Mucosa of stomach (tissue), 1 donor: ENCODE measurements around the gene ATG7.

Experiments used
- H3K27me3 ChIP-seq: one replicate; pipeline ENCODE4 v1.7.0; 2013; ENCODE audit warnings: mild to moderate bottlenecking, low read length; ENCODE audit not compliant: control insufficient read depth, insufficient read depth
- H3K36me3 ChIP-seq: one replicate; pipeline ENCODE4 v1.7.0; 2013; ENCODE audit warnings: low read length; ENCODE audit not compliant: control insufficient read depth, insufficient read depth
- H3K4me1 ChIP-seq: one replicate; pipeline ENCODE4 v1.7.0; 2013; ENCODE audit warnings: mild to moderate bottlenecking, low read length; ENCODE audit not compliant: control insufficient read depth, insufficient read depth
- H3K4me3 ChIP-seq: one replicate; pipeline ENCODE4 v1.7.0; 2013; ENCODE audit warnings: low read length
- H3K9ac ChIP-seq: one replicate; pipeline ENCODE4 v1.7.0; 2013; ENCODE audit warnings: mild to moderate bottlenecking, low read length, moderate library complexity
- H3K9me3 ChIP-seq: one replicate; pipeline ENCODE4 v1.7.0; 2013; ENCODE audit warnings: mild to moderate bottlenecking, low read length, moderate library complexity; ENCODE audit not compliant: control insufficient read depth
- donor health status: Pancreatic carcinoma.

Gene ATG7

GRCh38 chr3:11606090-11606784 is 334.0 kb downstream of the ATG7 start:
- no peaks in the 10 kb centered on the region for H3K9me3 ChIP-seq
- no peak overlapping the region for H3K9ac ChIP-seq
- no peaks in the 10 kb centered on the region for H3K27me3 ChIP-seq
- H3K36me3 ChIP-seq, result no peaks in the 10 kb centered on the region
- peaks cover 27% of the 10 kb centered on the region for H3K4me1 ChIP-seq
- no peak overlapping the region for H3K4me3 ChIP-seq

GRCh38 chr3:11606865-11607440 is 334.8 kb downstream of the ATG7 start:
- Histone ChIP-seq H3K9ac (no peak overlapping the region), H3K9me3 (no peaks in the 10 kb centered on the region), H3K4me1 (peaks cover 21% of the 10 kb centered on the region), H3K4me3 (no peak overlapping the region), H3K27me3 (no peaks in the 10 kb centered on the region), H3K36me3 (no peaks in the 10 kb centered on the region)
